ES-I3 (cell line): ENCODE measurements around the gene TTC28.

Experiments
- H3K36me3 ChIP-seq: 2 replicates; pipeline ENCODE4 v1.6.1; 2013; ENCODE audit warnings: mild to moderate bottlenecking, low read length, control low read depth, moderate library complexity; ENCODE audit not compliant: insufficient read depth
- H3K4me1 ChIP-seq: 2 replicates; pipeline ENCODE4 v1.6.1; 2013; ENCODE audit warnings: mild to moderate bottlenecking, control low read depth, low read length; ENCODE audit not compliant: insufficient read depth
- H3K9ac ChIP-seq: 2 replicates; pipeline ENCODE4 v1.6.1; 2013; ENCODE audit warnings: low read depth, mild to moderate bottlenecking, low read length, moderate library complexity
- H3K9me3 ChIP-seq: 2 replicates; pipeline ENCODE4 v1.6.1; 2013; ENCODE audit warnings: mild to moderate bottlenecking, low read length, moderate library complexity; ENCODE audit not compliant: control insufficient read depth, insufficient read depth

The TTC28 gene

GRCh38 chr22:27941143-27941542, 738.5 kb downstream of the TTC28 start:
- Histone ChIP-seq H3K9me3 (no peaks in the 10 kb centered on the region), H3K4me1 (no peaks in the 10 kb centered on the region), H3K9ac (no peak overlapping the region), H3K36me3 (no peaks in the 10 kb centered on the region)

- no peaks in the 10 kb centered on the region for H3K9me3 ChIP-seq
- H3K4me1 ChIP-seq, result no peaks in the 10 kb centered on the region
- H3K9ac ChIP-seq, result no peak overlapping the region
- no peaks in the 10 kb centered on the region for H3K36me3 ChIP-seq
These were observed 742.2 kb downstream of the TTC28 start for GRCh38 chr22:27937453-27937852.

- no peaks in the 10 kb centered on the region for H3K36me3 ChIP-seq
- 0 out of 2 replicates have a peak, but pooled peaks cover under 1% of the 10 kb centered on the region for H3K4me1 ChIP-seq
- no peaks in the 10 kb centered on the region for H3K9me3 ChIP-seq
- H3K9ac ChIP-seq, result no peak overlapping the region
These were observed 743.7 kb downstream of the TTC28 start for GRCh38 chr22:27935897-27936296.

- Histone ChIP-seq H3K9ac (no peak overlapping the region), H3K4me1 (peaks cover 8% of the 10 kb centered on the region), H3K9me3 (no peaks in the 10 kb centered on the region), H3K36me3 (no peaks in the 10 kb centered on the region)
These were observed 745.6 kb downstream of the TTC28 start for GRCh38 chr22:27934069-27934468.

- H3K9me3 ChIP-seq, result no peaks in the 10 kb centered on the region
- no peak overlapping the region for H3K9ac ChIP-seq
- H3K4me1 ChIP-seq, result peaks cover 8% of the 10 kb centered on the region
- no peaks in the 10 kb centered on the region for H3K36me3 ChIP-seq
These were observed 746.3 kb downstream of the TTC28 start for GRCh38 chr22:27933186-27933983.

GRCh38 chr22:27930331-27931060, 749.1 kb downstream of the TTC28 start:
- Histone ChIP-seq H3K4me1 (peaks cover 8% of the 10 kb centered on the region), H3K36me3 (no peaks in the 10 kb centered on the region), H3K9ac (no peak overlapping the region), H3K9me3 (no peaks in the 10 kb centered on the region)
